ENCODE results near the gene FMNL2.

GRCh38 chr2:152370783-152371182 lies 35.8 kb downstream of the FMNL2 start:
- TF ChIP-seq TOX (CRISPR knock-in tag; IDR thresholded peaks at IDR 0.05; ENCODE audit: borderline replicate concordance) (no peak), ARNTL (CRISPR knock-in tag; IDR thresholded peaks at IDR 0.05; ENCODE audit: borderline replicate concordance, low read depth) (no peak), GLIS3 (CRISPR knock-in tag; IDR thresholded peaks at IDR 0.05) (no peak), CREB5 (CRISPR knock-in tag; IDR thresholded peaks at IDR 0.05; ENCODE audit: low read depth) (no peak), PATZ1 (CRISPR knock-in tag; IDR thresholded peaks at IDR 0.05; ENCODE audit: borderline replicate concordance) (no peak), OSR1 (CRISPR knock-in tag; IDR thresholded peaks at IDR 0.05) (no peak), ZNF8 (CRISPR knock-in tag; IDR thresholded peaks at IDR 0.05) (no peak), ESRRG (CRISPR knock-in tag; IDR thresholded peaks at IDR 0.05) (no peak), RARB (CRISPR knock-in tag; IDR thresholded peaks at IDR 0.05) (no peak), ZNF70 (CRISPR knock-in tag; IDR thresholded peaks at IDR 0.05) (no peak), BACH2 (CRISPR knock-in tag; IDR thresholded peaks at IDR 0.05; ENCODE audit: borderline replicate concordance) (no peak), TSHZ2 (CRISPR knock-in tag; IDR thresholded peaks at IDR 0.05) (no peak)
